IPS DF 6.9 (cell line): Measurements from ENCODE around the gene LDHB.
"Not testable (repeated sequence)": the region's sequence is repeated elsewhere in the genome, so short reads cannot be mapped to it uniquely, and the experiment has no call there.

Source experiments
- DNase-seq: peaks from one replicate; pipeline ENCODE4 v3.0.0-alpha.2; 2013; ENCODE audit warnings: low read depth, low spot score
- H3K27ac ChIP-seq: one replicate; pipeline ENCODE4 v1.5.1; 2013; ENCODE audit warnings: low read length, control low read depth
- H3K27me3 ChIP-seq: 2 replicates; pipeline ENCODE4 v1.6.1; 2013; ENCODE audit warnings: mild to moderate bottlenecking, low read length; ENCODE audit not compliant: control insufficient read depth, insufficient read depth
- H3K36me3 ChIP-seq: 2 replicates; pipeline ENCODE4 v1.6.1; 2013; ENCODE audit warnings: low read length; ENCODE audit not compliant: control insufficient read depth, insufficient read depth
- H3K4me1 ChIP-seq: 2 replicates; pipeline ENCODE4 v1.6.1; 2013; ENCODE audit warnings: low read length; ENCODE audit not compliant: control insufficient read depth, insufficient read depth
- H3K4me3 ChIP-seq: 2 replicates; pipeline ENCODE4 v1.5.1; 2013; ENCODE audit warnings: mild to moderate bottlenecking, low read length
- H3K9me3 ChIP-seq: 2 replicates; pipeline ENCODE4 v1.6.1; 2013; ENCODE audit warnings: low read length, inconsistent platforms; ENCODE audit not compliant: control insufficient read depth, insufficient read depth
- WGBS: extraction: QIAGEN DNeasy Blood & Tissue Kit; methylation state at CpG from one replicate; pipeline ENCODE4 v1.1.7; 2013; ENCODE audit warnings: mixed read lengths, missing lambda C conversion rate; ENCODE audit not compliant: insufficient read length, insufficient coverage; 5-methylcytosine and 5-hydroxymethylcytosine counted together

The LDHB gene

GRCh38 chr12:21678959-21679358, 21.3 kb upstream of the LDHB start:
- H3K36me3 ChIP-seq, result no peaks in the 10 kb centered on the region

GRCh38 chr12:21677622-21678277, 20.1 kb upstream of the LDHB start:
- WGBS, result no CpG with 5 or more reads among the region's 7 CpGs
- no peaks in the 10 kb centered on the region for H3K4me1 ChIP-seq
- DNase-seq, result no peak

More at GRCh38 chr12:21678959-21679358, 21.3 kb upstream of the LDHB start:
- no peak overlapping the region for H3K27ac ChIP-seq
- no peak overlapping the region for H3K4me3 ChIP-seq
- no peaks in the 10 kb centered on the region for H3K9me3 ChIP-seq
- no peaks in the 10 kb centered on the region for H3K27me3 ChIP-seq
- DNase-seq, result no peak
- no CpG with 5 or more reads among the region's 1 CpG for WGBS
- no peaks in the 10 kb centered on the region for H3K4me1 ChIP-seq

GRCh38 chr12:21677204-21677603, 19.6 kb upstream of the LDHB start:
- Histone ChIP-seq H3K4me3 (no peak overlapping the region), H3K27ac (no peak overlapping the region), H3K36me3 (no peaks in the 10 kb centered on the region), H3K9me3 (no peaks in the 10 kb centered on the region), H3K27me3 (no peaks in the 10 kb centered on the region), H3K4me1 (no peaks in the 10 kb centered on the region)
- DNase-seq, result no peak
- WGBS, result no CpG with 5 or more reads among the region's 13 CpGs

More at GRCh38 chr12:21677622-21678277, 20.1 kb upstream of the LDHB start:
- H3K4me3 ChIP-seq, result no peak overlapping the region
- no peak overlapping the region for H3K27ac ChIP-seq
- H3K36me3 ChIP-seq, result no peaks in the 10 kb centered on the region
- no peaks in the 10 kb centered on the region for H3K9me3 ChIP-seq
- no peaks in the 10 kb centered on the region for H3K27me3 ChIP-seq

- Histone ChIP-seq H3K36me3 (no peaks in the 10 kb centered on the region), H3K4me1 (no peaks in the 10 kb centered on the region), H3K4me3 (no peak overlapping the region), H3K27me3 (no peaks in the 10 kb centered on the region), H3K9me3 (no peaks in the 10 kb centered on the region), H3K27ac (no peak overlapping the region)
- no CpG with 5 or more reads among the region's 3 CpGs for WGBS
- DNase-seq, result no peak
Observed at GRCh38 chr12:21676776-21677175, 19.1 kb upstream of the LDHB start.

- no CpG with 5 or more reads among the region's 3 CpGs for WGBS
- H3K4me1 ChIP-seq, result no peaks in the 10 kb centered on the region
- no peak overlapping the region for H3K4me3 ChIP-seq
- DNase-seq, result no peak
- no peaks in the 10 kb centered on the region for H3K36me3 ChIP-seq
- no peaks in the 10 kb centered on the region for H3K27me3 ChIP-seq
- no peak overlapping the region for H3K27ac ChIP-seq
- H3K9me3 ChIP-seq, result no peaks in the 10 kb centered on the region
Observed at GRCh38 chr12:21675641-21676040, 18.0 kb upstream of the LDHB start.

- no peaks in the 10 kb centered on the region for H3K36me3 ChIP-seq
- no peaks in the 10 kb centered on the region for H3K4me1 ChIP-seq
- no CpG with 5 or more reads among the region's 5 CpGs for WGBS
- no peak overlapping the region for H3K4me3 ChIP-seq
- H3K27ac ChIP-seq, result no peak overlapping the region
- H3K27me3 ChIP-seq, result no peaks in the 10 kb centered on the region
- no peak for DNase-seq
- no peaks in the 10 kb centered on the region for H3K9me3 ChIP-seq
Observed at GRCh38 chr12:21675096-21675495, 17.5 kb upstream of the LDHB start.

GRCh38 chr12:21673830-21674552, 16.3 kb upstream of the LDHB start:
- H3K36me3 ChIP-seq, H3K9me3 ChIP-seq, H3K27me3 ChIP-seq, DNase-seq, H3K4me3 ChIP-seq, H3K4me1 ChIP-seq, H3K27ac ChIP-seq: not testable (repeated sequence)
- no CpG with 5 or more reads among the region's 39 CpGs for WGBS

GRCh38 chr12:21672146-21672545, 14.5 kb upstream of the LDHB start:
- no peak for DNase-seq
- Histone ChIP-seq H3K4me3 (no peak overlapping the region), H3K9me3 (no peaks in the 10 kb centered on the region), H3K4me1 (no peaks in the 10 kb centered on the region), H3K36me3 (no peaks in the 10 kb centered on the region), H3K27ac (no peak overlapping the region), H3K27me3 (no peaks in the 10 kb centered on the region)
- no CpG with 5 or more reads among the region's 1 CpG for WGBS

- no peak overlapping the region for H3K4me3 ChIP-seq
- H3K27ac ChIP-seq, result no peak overlapping the region
- no peaks in the 10 kb centered on the region for H3K4me1 ChIP-seq
- no peaks in the 10 kb centered on the region for H3K27me3 ChIP-seq
- H3K36me3 ChIP-seq, result no peaks in the 10 kb centered on the region
- DNase-seq, result no peak
- no peaks in the 10 kb centered on the region for H3K9me3 ChIP-seq
- no CpG with 5 or more reads among the region's 4 CpGs for WGBS
Observed at GRCh38 chr12:21666722-21667121, 9.1 kb upstream of the LDHB start.

- no peaks in the 10 kb centered on the region for H3K27me3 ChIP-seq
- no CpG with 5 or more reads among the region's 7 CpGs for WGBS
- no peak overlapping the region for H3K4me3 ChIP-seq
- H3K27ac ChIP-seq, result no peak overlapping the region
- no peak for DNase-seq
- no peaks in the 10 kb centered on the region for H3K9me3 ChIP-seq
- H3K4me1 ChIP-seq, result no peaks in the 10 kb centered on the region
- no peaks in the 10 kb centered on the region for H3K36me3 ChIP-seq
Observed at GRCh38 chr12:21665816-21666215, 8.2 kb upstream of the LDHB start.
